ENCODE results near the gene HSD3B1. TPM values are rescaled to one million over a fixed set of nuclear protein-coding genes. Genes with fewer than 3 reads are reported as not detected.
"Not testable (repeated sequence)": the region's sequence is repeated elsewhere in the genome, so short reads cannot be mapped to it uniquely, and the experiment has no call there.

The HSD3B1 gene
- polyA plus RNA-seq, 3 donors from 2014 or later = not detected

DNA sequence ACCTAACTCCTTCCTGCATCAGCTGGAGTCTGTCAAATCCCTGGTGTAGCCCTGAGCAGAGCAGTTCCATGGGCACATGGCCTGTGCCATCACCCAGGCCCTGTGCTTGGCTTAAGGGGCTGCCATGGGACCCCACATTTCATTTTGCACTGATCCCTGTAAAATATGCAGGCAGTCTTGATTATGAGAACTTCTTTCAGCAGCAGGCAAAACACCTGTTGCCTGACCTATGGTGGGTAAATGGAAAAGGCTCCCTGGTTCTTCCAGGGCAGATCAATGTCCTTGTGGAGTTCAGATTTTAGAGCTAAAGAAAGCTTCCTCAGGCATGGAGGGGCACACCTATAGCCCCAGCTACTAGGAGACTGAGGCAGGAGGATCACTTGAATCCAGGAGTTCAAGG lies 44.2 kb downstream of the HSD3B1 start:
- no peak overlapping the region for H3K27ac Mint-ChIP-seq
- H3K9me3 Mint-ChIP-seq = no peaks in the 10 kb centered on the region
- no peaks in the 10 kb centered on the region for H3K36me3 Mint-ChIP-seq
- H3K27me3 Mint-ChIP-seq (ENCODE audit: low read depth in 3 of 3) = peaks cover 2 to 3% (median 2%) of the 10 kb centered on the region in 3 donors
- no peaks in the 10 kb centered on the region for H3K4me1 Mint-ChIP-seq
- no peak for DNase-seq
- no peak overlapping the region for H3K4me3 Mint-ChIP-seq

DNA sequence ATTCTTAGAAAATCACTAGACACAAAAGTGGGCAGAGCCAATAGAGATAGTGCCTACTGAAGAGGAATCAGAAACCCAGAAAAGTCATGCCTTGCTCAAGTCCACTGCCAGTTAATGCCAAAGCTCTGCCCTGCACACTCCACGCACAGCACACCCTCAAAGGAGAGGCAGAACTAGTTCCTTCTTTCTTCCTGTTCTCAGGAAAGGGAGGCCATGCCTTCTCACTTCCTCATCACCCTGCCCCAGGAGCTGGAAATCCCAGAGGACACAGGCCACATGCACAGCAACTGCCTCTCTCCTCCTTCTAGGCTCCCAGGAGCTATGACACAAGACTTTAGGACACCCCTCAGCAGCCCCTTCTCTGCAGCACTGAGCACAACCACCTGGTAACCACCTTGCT lies 45.6 kb downstream of the HSD3B1 start:
- not testable (repeated sequence) for H3K4me1 Mint-ChIP-seq; H3K36me3 Mint-ChIP-seq; H3K4me3 Mint-ChIP-seq; H3K27me3 Mint-ChIP-seq (ENCODE audit: low read depth in 3 of 3); H3K27ac Mint-ChIP-seq; H3K9me3 Mint-ChIP-seq; DNase-seq

DNA sequence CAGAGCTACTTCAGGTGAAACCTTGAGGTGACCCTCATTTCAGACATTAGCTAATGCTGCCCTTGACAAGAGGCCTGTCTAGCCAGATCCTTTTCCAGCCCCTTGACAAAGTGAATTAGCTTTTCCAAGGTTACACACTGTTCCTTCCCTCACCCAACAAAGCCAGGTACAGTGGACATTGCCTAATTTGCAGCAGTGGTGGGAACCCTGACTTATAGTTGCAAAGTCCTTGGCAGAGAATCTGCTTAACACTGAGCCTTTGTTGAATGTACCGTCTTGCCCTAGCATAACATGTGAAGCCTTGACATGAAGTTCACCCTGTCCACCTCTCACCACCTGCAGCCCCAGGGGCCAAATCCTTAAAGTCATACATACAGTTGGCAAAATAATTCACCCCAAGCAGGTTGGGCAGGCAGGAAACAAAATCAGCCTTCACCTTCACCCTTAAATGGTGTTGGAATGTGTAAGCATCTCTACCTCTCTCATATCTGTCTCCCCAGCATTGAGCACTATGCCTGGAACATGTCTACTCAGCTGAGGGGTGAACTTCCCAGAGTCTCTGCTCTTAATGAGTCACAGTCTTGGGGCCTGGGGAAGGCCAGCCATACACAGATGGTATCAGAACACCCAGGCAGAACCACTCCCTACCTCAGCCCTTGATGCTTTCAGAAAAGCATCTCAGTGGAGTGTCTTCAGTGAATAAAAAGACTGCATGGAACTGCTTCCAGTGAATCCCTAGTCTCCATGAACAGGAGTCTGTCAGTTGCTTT lies 46.5 kb downstream of the HSD3B1 start:
- DNase-seq; H3K27ac Mint-ChIP-seq; H3K36me3 Mint-ChIP-seq; H3K4me1 Mint-ChIP-seq; H3K9me3 Mint-ChIP-seq; H3K4me3 Mint-ChIP-seq; H3K27me3 Mint-ChIP-seq (ENCODE audit: low read depth in 3 of 3): not testable (repeated sequence)

DNA sequence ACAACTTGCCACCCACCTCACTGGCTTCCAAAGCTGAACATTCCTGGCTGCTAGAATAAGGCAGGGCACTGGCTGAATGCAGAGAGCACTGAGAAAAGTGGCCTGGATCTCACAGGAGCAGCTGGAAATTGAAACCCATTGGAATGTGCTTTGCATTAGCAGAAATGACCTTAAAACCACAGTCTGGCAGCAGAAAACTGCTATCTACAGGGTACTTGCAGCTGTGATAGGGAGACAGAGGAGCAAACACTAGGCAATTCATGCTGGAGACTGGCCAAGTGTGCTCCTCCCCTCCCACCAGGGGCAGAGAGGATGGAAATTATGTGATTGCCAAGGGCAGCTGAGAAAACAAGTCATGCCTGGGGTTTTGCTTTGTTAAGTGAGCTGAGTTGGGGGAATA lies 47.2 kb downstream of the HSD3B1 start:
- H3K27ac Mint-ChIP-seq = peak overlapping the region in 1 of 6 donors; percentile 10
- no peak overlapping the region for H3K4me3 Mint-ChIP-seq
- peaks cover under 1 to 2% (median 1%) of the 10 kb centered on the region in 3 donors for H3K27me3 Mint-ChIP-seq (ENCODE audit: low read depth in 3 of 3)
- no peaks in the 10 kb centered on the region for H3K9me3 Mint-ChIP-seq
- no peaks in the 10 kb centered on the region for H3K36me3 Mint-ChIP-seq
- no peak for DNase-seq
- no peaks in the 10 kb centered on the region for H3K4me1 Mint-ChIP-seq

DNA sequence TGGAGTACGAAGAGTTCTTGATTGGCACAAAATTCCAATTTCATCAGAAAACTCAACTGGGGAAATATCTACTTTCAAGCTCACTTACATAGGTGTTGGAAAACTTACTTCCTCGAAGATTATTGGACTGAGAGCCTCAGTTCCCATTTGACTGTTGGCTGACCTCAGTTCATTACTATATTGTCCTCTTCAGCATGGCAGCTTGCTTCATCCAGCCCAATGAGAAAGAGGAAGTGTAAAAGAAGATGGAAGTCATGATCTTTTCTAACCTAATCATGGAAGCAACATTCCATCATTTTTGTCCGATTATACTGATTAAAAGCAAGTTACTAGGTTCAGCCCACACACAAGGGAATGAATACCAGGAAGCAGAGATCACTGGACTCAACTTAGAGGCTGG lies 49.4 kb downstream of the HSD3B1 start:
- peaks cover 0 to 2% (median 1%) of the 10 kb centered on the region in 3 donors for H3K27me3 Mint-ChIP-seq (ENCODE audit: low read depth in 3 of 3)
- no peak overlapping the region for H3K27ac Mint-ChIP-seq
- no peaks in the 10 kb centered on the region for H3K36me3 Mint-ChIP-seq
- H3K4me1 Mint-ChIP-seq = no peaks in the 10 kb centered on the region
- H3K9me3 Mint-ChIP-seq = no peaks in the 10 kb centered on the region
- no peak for DNase-seq
- no peak overlapping the region for H3K4me3 Mint-ChIP-seq

DNA sequence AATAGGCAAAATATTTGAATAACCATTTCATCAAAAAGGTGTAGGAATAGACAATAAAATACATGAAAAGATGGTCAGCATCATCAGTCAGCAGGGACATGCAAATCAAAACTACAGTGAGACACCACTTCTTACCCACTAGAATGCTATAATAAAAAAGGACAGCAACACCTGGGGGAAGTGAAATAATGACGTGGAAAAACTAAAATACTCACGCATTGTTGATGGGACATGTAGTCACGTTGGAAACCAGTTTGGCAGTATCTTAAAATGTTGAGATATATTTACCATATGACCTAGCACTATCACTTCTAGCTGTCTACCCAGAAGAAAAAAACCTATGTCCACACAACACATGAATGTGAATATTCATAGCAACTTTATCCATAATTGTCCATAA lies 53.4 kb downstream of the HSD3B1 start:
- H3K4me1 Mint-ChIP-seq; H3K36me3 Mint-ChIP-seq; DNase-seq; H3K27me3 Mint-ChIP-seq (ENCODE audit: low read depth in 3 of 3); H3K9me3 Mint-ChIP-seq; H3K27ac Mint-ChIP-seq; H3K4me3 Mint-ChIP-seq: not testable (repeated sequence)

DNA sequence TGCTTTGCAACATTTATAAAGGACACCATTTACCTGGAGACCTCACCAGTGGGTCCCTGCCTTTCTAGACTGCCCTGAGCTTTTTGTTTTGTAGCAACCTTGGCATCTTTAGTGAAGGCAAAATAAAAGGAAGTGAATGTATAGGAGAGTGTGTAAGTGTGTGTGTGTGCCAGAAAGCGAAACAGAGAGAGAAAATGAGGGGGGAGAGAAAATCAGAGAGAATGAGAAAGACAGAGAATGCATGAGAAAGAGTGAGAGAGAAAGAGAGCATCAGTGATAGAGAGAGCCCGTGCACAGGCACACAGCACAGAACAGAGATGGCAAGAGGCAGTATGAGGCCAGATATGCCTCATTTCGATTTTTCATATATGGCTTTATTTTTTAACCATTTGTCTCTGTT lies 57.5 kb downstream of the HSD3B1 start:
- H3K4me1 Mint-ChIP-seq = no peaks in the 10 kb centered on the region
- H3K27me3 Mint-ChIP-seq (ENCODE audit: low read depth in 3 of 3) = peaks cover 0 to 5% (median 2%) of the 10 kb centered on the region in 3 donors
- H3K9me3 Mint-ChIP-seq = peaks cover 0 to 6% (median 0%) of the 10 kb centered on the region in 6 donors
- DNase-seq = no peak
- H3K4me3 Mint-ChIP-seq = no peak overlapping the region
- no peak overlapping the region for H3K27ac Mint-ChIP-seq
- H3K36me3 Mint-ChIP-seq = no peaks in the 10 kb centered on the region

Other genes with a start within 250 kb of the HSD3B1 start
- gene HAO2, start 138.4 kb upstream of the HSD3B1 start, polyA plus RNA-seq = not detected
- gene HSD3B2, start 92.1 kb upstream of the HSD3B1 start, polyA plus RNA-seq = not detected
- not detected for gene ZNF697, start 141.1 kb downstream of the HSD3B1 start, polyA plus RNA-seq
- 1 to 10 TPM in 2 of 3 donors, not detected in 1; 2.6 to 3.8 TPM for gene PHGDH, start 204.7 kb downstream of the HSD3B1 start, polyA plus RNA-seq

All from immature natural killer cell (primary cell).